C4-2B (cell line): ENCODE measurements around the gene ANKRD12.

Source experiments
- CTCF ChIP-seq: fragments of 450-650 bp; conservative IDR thresholded peaks from 2 replicates; pipeline ENCODE4 v1.5.1; 2017; ENCODE audit warnings: mild to moderate bottlenecking
- ZFX ChIP-seq: fragments of 450-650 bp; IDR thresholded peaks from 2 replicates; pipeline ENCODE4 v1.6.1; 2017

- TF ChIP-seq CTCF, result no peak
- TF ChIP-seq ZFX, result no peak
Measured at GRCh38 chr18:9280849-9281248, 144.3 kb downstream of the ANKRD12 start.
